CD4-positive, alpha-beta T cell treated with Interleukin-4 for 1 hour (primary cell): ENCODE data around the gene CNTNAP2.
"Not testable (repeated sequence)": the region's sequence is repeated elsewhere in the genome, so short reads cannot be mapped to it uniquely, and the experiment has no call there.

Source experiments
- DNase-seq, 2 donors: peaks; one replicate each; pipeline ENCODE4 v3.0.0-alpha.2; 2020 to 2022

CNTNAP2 gene

DNA sequence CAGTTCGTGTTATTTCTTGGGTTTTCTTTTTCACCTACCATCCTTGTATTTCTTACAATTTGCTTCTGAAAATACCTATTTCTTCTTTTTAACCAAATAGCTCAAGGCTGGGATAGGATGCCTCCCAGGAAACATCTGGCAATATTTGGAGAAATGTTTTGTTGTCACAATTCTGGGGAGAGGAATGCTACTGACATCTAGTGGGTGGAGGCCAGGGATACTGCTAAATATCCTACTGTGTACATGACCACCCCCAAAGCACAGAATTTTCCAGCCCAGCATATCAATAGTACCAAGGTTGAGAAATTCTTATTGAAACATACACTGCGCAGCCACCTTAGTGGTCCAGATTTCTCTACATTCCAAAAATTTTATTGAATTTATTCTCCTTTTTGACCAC is 55.5 kb downstream of the CNTNAP2 start:
- no peak for DNase-seq

- no peak for DNase-seq
Observed at GRCh38 chr7:146175716-146176115, 59.1 kb downstream of the CNTNAP2 start.

DNA sequence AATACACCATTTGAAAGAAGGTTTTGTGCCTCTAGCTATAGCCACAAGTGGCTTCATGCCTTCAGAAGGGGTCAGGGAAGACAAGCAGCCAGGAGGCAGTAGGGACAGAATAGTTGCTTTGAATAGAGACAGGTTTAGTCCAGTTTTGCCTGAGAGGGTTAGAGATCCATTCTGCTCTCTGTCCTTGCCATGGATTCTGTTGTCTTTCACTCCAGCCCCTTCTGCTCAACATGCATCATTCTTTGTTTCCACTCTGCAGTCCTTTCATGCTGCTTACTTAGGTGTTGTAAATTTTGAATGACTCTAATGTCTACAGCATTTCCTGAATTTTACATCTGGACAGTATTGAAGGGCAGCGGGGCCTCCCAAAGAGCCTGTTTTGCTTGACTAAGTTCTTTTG is 60.3 kb downstream of the CNTNAP2 start:
- DNase-seq, result no peak

- no peak for DNase-seq
Observed at GRCh38 chr7:146177301-146177700, 60.7 kb downstream of the CNTNAP2 start.

DNA sequence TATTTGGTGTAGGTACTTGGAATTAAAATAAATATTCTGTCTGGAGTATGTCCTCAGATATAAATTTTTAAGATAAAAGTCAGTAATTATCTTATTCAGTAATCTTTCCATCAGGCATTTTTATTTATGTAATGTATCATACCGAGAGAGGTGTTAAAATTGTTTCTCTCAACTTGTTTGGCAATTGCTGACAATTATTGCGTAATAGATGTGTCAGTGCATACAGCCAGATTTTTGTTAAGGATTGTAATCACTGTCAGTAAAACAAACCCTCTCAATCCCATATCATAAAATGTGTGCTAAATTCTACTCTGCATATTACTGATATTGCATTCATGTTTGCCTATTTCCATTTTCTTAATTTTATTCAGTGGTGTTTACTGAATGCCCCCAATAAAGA is 69.2 kb downstream of the CNTNAP2 start:
- DNase-seq, result no peak

- DNase-seq, result not testable (repeated sequence)
Observed at GRCh38 chr7:146191428-146191827, 74.8 kb downstream of the CNTNAP2 start.

DNA sequence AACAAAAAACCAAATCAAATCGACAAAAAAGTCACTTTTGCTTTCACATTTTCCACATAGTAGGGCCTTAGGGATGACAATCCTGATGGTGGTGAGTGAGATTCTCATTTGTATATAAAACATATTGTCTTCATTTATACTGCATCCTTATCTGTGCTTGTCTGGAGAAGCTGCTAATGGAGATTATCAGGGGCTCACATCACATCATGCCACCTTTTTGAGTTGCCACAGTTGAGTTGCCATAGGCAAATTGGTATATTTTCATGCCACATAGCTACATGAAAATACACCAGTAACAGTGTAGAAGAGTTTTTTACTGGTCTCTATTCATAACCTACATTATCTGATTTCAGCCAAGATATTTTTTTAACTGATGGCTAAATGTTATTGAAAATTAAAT is 85.3 kb downstream of the CNTNAP2 start:
- DNase-seq, result no peak

GRCh38 chr7:146206270-146206669 is 89.7 kb downstream of the CNTNAP2 start:
- no peak for DNase-seq

DNA sequence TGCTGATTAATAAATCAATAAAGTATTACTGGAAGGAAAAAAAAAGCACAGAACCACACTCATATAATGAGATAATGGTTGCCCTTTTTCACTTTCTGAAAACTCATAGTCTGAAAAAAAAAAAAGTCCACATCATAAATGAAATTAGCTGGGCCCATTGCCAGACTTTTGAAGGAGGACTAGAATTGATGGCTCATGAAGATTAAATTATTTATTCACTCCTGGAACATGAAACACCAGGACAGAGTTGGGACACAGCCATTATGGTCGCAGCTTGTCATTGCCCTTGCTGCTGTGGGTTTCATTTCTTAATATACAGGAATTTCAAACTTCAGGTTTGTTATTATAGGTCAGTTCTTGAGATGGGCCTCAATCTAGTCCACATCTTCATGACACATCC is 91.9 kb downstream of the CNTNAP2 start:
- DNase-seq, result no peak

DNA sequence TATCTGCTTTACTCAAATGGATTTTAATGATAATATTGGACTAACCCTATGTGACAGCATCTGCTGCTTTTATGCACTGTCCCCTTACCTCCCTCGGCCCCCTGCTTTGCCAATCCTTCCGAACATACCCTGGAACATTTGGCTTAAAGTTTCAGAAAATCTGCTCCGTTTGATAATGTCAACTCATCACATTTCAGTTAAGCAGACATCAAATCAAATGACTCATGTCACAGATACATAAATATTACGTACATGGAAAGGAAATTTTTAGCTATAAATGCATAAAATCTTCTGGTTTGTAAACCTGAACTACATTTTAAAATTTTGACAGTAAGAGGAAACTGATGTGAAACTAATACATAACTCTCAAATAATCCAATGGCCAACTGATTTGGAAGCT is 98.2 kb downstream of the CNTNAP2 start:
- no peak for DNase-seq

- DNase-seq, result no peak
Observed at GRCh38 chr7:146216396-146217041, 99.9 kb downstream of the CNTNAP2 start.

GRCh38 chr7:146223851-146224250 is 107.2 kb downstream of the CNTNAP2 start:
- no peak for DNase-seq

DNA sequence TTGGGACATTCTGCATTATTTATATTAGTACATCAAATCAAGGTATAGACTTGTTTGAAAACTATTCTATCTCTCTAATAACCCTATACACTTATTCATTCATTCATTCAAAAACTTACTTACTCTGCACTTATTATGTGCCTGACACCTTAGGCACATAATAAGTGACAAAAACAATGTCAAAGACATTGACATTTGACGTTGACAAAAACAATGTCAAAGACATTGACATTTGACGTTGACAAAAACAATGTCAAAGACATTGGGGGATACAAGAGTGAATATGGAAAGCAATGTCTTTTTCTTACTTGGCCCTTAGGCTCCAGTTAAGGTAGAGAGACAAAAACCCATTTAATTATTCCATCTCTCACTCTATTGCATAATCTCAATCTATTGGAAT is 116.0 kb downstream of the CNTNAP2 start:
- DNase-seq, result no peak

- DNase-seq, result no peak
Observed at GRCh38 chr7:146235195-146235594, 118.6 kb downstream of the CNTNAP2 start.

DNA sequence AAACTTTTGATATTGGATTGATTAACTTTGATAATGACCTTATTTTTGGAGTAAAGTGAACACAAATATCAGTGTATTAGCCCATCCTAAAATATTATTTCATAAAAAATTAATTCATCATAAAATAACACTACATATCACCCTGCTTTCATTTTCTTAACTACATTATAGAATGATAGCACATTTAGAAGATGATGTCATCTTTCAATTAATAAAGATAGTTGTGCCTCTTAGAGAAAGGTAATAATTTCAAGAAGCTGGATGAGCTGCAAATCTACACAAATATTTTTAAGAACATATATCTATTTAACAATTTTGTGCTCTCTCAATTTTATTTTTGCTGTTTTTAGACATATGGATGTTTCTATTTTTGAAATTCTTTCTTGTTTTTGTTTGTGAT is 126.1 kb downstream of the CNTNAP2 start:
- DNase-seq, result no peak

DNA sequence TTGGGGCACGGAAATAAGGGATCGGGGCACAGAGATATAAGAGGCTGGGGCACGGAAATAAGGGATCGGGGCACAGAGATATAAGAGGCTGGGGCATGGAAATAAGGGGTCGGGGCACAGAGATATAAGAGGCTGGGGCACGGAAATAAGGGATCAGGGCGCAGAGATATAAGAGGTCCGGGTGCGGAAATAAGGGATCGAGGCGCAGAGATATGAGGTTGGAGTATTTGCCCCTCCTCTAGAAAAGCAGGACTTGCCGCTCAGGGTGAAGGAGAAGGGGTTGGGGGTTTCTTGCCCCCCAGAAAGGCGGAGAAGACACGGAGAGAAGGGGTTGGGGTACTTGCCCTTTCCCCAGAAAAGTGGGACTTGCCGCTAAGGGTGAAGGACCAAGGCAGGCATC is 131.4 kb downstream of the CNTNAP2 start:
- DNase-seq, result not testable (repeated sequence)

DNA sequence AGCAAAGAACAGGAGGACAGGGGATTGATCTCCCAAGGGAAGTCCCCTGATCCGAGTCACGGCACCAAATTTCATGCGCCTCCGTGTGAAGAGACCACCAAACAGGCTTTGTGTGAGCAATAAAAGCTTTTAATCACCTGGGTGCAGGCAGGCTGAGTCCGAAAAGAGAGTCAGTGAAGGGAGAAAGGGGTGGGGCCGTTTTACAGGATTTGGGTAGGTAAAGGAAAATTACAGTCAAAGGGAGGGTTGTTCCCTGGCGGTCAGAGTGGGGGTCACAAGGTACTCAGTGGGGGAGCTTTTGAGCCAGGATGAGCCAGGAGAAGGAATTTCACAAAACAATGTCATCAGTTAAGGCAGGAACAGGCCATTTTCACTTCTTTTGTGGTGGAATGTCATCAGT is 132.1 kb downstream of the CNTNAP2 start:
- not testable (repeated sequence) for DNase-seq

DNA sequence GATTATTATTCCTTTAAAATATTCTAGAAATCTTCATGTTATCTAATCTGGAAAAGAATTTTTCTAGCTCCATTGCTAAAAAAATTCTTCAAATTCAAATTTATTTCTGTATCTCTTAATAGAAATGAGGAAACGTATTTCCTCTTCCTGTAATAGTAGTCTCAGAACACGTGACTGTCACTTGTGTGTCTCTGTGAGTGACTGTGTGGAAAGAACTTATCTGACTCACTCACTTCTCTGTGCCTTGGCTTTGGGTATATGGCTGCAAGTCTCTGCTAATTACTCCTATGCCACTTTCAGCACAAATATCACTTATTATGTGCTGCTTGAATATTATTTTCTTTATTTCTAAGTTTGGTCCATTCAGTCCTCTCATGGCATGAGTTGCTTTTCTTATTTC is 132.7 kb downstream of the CNTNAP2 start:
- no peak for DNase-seq

DNA sequence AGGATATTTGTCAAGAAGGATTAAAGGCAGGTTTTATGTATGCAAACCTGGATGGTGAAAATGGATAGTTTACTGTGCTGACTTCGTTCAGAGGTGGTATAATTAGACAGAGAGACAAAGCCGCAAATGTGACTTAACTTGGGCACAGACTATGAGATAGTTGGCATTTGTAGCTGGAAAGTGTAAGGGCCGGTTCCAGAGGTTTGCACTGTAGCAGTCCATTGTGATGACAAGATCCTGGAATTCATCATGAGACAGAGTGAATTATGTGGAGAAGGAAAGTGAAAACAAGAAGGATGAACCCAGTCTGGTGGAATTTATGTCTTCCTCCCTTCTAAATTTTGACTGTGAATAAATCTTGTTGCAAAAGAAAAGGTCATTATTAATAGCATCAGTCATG is 139.0 kb downstream of the CNTNAP2 start:
- no peak for DNase-seq

GRCh38 chr7:146262527-146262926 is 145.9 kb downstream of the CNTNAP2 start:
- DNase-seq, result no peak

GRCh38 chr7:146276888-146277287 is 160.3 kb downstream of the CNTNAP2 start:
- DNase-seq, result no peak

DNA sequence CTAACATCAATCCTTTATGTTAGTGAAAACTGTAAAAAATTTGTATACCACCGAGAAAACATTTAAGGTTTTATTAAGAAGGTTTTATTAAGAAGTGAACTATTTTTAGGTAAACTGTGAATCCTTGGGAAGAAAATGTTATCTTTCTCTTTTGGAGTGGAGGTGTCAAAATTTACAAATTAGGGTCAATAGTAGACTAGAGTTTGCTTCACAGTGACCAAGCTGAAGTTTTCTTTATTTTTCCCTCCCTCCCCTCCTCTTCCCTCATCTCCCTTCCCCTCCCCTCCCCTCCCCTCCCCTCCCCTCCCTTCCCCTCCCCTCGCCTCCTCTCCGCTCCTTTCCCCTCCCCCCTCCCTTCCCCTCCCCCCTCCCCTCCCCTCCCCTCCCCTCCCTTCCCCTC is 168.8 kb downstream of the CNTNAP2 start:
- DNase-seq, result no peak

GRCh38 chr7:146290746-146291145 is 174.1 kb downstream of the CNTNAP2 start:
- DNase-seq, result no peak

DNA sequence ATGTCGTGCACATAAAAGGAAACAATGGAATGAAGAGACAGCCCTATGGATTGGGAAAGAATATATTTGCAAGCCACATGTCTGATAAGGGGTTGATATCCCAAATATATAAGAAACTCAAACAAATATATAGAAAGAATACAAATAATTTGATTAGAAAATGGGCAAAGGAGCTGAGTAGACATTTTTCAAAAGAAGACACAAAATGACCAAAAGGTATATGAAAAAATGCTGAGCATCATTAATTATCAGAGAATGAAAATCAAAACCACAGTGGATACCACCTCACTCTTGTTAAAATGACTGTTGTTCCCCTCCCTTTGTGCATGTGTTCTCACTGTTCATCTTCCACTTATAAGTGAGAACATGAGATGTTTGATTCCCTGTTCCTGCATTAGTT is 175.3 kb downstream of the CNTNAP2 start:
- DNase-seq, result no peak

- no peak for DNase-seq
Observed at GRCh38 chr7:146296028-146296427, 179.4 kb downstream of the CNTNAP2 start.

DNA sequence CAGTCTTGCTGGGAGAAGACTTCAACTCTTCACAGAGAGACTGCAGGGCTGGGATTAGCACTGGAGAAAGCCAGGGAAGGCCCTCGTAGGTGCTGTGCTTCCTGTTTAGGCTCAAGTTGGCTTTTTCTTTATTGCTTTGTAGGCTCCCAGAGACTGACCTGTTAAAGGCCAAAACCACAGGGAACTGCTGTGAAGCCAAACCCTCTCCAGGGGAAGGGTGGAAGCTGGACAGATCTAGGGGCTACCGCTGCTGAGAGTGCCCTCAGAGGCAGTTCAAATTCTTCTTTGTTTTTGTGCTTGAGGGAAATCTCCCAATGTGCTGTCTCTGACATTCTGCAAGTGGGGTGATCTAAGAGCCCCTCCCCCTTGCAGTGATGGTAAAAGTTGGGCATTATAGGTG is 198.4 kb downstream of the CNTNAP2 start:
- DNase-seq, result no peak
